Progenitor cell of endocrine pancreas (in vitro differentiated cells): ENCODE results near the gene MICA. TPM values are rescaled to one million over a fixed set of nuclear protein-coding genes. Genes with fewer than 3 reads are reported as not detected.
"Not testable (repeated sequence)": the region's sequence is repeated elsewhere in the genome, so short reads cannot be mapped to it uniquely, and the experiment has no call there.

Source experiments
- DNase-seq: peaks from one replicate; pipeline ENCODE4 v3.0.0; 2021; ENCODE audit warnings: low spot score; ENCODE audit not compliant: unreplicated experiment
- H3K27ac Mint-ChIP-seq: 2 replicates; pipeline ENCODE4 v1.8.0; 2021; ENCODE audit warnings: mild to moderate bottlenecking, moderate library complexity, mixed read lengths
- H3K27me3 Mint-ChIP-seq: 2 replicates; pipeline ENCODE4 v1.8.0; 2021; ENCODE audit warnings: mixed read lengths
- H3K36me3 Mint-ChIP-seq: 2 replicates; pipeline ENCODE4 v1.8.0; 2022; ENCODE audit warnings: mixed read lengths; ENCODE audit not compliant: insufficient read depth
- H3K4me1 Mint-ChIP-seq: 2 replicates; pipeline ENCODE4 v1.8.0; 2021; ENCODE audit warnings: low read depth, mixed read lengths
- H3K4me3 Mint-ChIP-seq: 2 replicates; pipeline ENCODE4 v1.8.0; 2021; ENCODE audit warnings: low read depth, mild to moderate bottlenecking, moderate library complexity, mixed read lengths
- H3K9me3 Mint-ChIP-seq: 2 replicates; pipeline ENCODE4 v1.8.0; 2021; ENCODE audit warnings: low read depth, mixed read lengths
- total RNA-seq: library from RNA; stranded (reverse); gene quantifications from 2 replicates; pipeline ENCODE4 v1.2.1, GENCODE V29; 2021
- TF ChIP-seq, protein P1 (sequence below): fragments of 200-600 bp; sonication (generic); IDR thresholded peaks from one replicate; pipeline ENCODE4 v1.5.0; 2021; ENCODE audit warnings: antibody characterized with exemption, mild to moderate bottlenecking; ENCODE audit not compliant: unreplicated experiment

MICA gene
- total RNA-seq, 1 donor from 2014 or later, result 8.9 TPM

- TF ChIP-seq, protein P1, sequence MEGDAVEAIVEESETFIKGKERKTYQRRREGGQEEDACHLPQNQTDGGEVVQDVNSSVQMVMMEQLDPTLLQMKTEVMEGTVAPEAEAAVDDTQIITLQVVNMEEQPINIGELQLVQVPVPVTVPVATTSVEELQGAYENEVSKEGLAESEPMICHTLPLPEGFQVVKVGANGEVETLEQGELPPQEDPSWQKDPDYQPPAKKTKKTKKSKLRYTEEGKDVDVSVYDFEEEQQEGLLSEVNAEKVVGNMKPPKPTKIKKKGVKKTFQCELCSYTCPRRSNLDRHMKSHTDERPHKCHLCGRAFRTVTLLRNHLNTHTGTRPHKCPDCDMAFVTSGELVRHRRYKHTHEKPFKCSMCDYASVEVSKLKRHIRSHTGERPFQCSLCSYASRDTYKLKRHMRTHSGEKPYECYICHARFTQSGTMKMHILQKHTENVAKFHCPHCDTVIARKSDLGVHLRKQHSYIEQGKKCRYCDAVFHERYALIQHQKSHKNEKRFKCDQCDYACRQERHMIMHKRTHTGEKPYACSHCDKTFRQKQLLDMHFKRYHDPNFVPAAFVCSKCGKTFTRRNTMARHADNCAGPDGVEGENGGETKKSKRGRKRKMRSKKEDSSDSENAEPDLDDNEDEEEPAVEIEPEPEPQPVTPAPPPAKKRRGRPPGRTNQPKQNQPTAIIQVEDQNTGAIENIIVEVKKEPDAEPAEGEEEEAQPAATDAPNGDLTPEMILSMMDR, result peak; percentile 83
- Mint-ChIP-seq H3K27ac (no peak overlapping the region), H3K4me3 (no peak overlapping the region), H3K9me3 (peaks cover 7% of the 10 kb centered on the region), H3K27me3 (peaks cover 48% of the 10 kb centered on the region), H3K36me3 (peaks cover 2% of the 10 kb centered on the region), H3K4me1 (no peaks in the 10 kb centered on the region)
- DNase-seq, result peak; percentile 60
Observed at GRCh38 chr6:31441365-31442267, 38.2 kb downstream of the MICA start.

DNA sequence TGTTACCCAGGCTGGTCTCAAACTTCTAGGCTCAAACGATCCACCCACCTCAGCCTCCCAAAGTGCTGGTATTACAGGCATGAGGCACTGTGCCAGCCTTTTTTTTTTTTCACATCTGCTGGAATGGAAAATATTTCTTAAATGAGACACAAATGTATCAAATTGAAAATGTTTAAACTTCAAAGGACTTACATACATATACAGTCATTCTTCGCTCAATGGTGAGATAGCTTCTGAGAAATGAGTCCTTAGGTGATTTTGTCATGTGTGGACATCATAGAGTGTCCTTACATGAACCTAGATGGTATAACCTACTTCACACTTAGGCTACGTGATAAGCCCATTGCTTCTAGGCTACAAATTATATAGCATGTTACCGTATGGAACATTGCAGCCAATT lies 43.1 kb downstream of the MICA start:
- H3K4me1 Mint-ChIP-seq, result no peaks in the 10 kb centered on the region
- no peak for DNase-seq
- H3K27me3 Mint-ChIP-seq, result peaks cover 41% of the 10 kb centered on the region
- no peaks in the 10 kb centered on the region for H3K36me3 Mint-ChIP-seq
- TF ChIP-seq, protein P1, result no peak
- H3K9me3 Mint-ChIP-seq, result no peaks in the 10 kb centered on the region
- no peak overlapping the region for H3K4me3 Mint-ChIP-seq
- H3K27ac Mint-ChIP-seq, result no peak overlapping the region

DNA sequence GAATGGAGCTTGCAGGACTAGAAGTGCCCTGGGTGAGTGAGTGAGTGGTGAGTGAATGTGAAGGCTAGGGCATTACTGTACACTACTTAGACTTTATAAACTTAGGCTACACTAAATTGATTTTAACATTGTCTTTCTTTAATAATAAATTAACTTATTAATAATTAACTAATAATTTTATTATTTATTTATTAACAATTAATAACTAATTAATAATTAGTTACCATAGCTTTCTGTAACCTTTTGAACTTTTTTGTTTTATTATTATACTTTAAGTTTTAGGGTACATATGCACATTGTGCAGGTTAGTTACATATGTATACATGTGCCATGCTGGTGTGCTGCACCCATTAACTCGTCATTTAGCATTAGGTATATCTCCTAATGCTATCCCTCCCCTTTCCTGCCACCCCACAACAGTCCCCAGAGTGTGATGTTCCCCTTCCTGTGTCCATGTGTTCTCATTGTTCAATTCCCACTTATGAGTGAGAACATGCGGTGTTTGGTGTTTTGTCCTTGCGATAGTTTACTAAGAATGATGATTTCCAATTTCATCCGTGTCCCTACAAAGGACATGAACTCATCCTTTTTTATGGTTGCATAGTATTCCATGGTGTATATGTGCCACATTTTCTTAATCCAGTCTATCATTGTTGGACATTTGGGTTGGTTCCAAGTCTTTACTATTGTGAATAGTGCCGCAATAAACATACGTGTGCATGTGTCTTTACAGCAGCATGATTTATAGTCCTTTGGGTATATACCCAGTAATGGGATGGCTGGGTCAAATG lies 43.8 kb downstream of the MICA start:
- not testable (repeated sequence) for H3K36me3 Mint-ChIP-seq, H3K27ac Mint-ChIP-seq, H3K9me3 Mint-ChIP-seq, H3K4me1 Mint-ChIP-seq, H3K4me3 Mint-ChIP-seq, DNase-seq
- H3K27me3 Mint-ChIP-seq, result peaks cover 40% of the 10 kb centered on the region

GRCh38 chr6:31450751-31451150 lies 47.4 kb downstream of the MICA start:
- Mint-ChIP-seq H3K36me3 (no peaks in the 10 kb centered on the region), H3K4me3 (no peak overlapping the region), H3K27ac (no peak overlapping the region), H3K4me1 (no peaks in the 10 kb centered on the region), H3K27me3 (peaks cover 35% of the 10 kb centered on the region), H3K9me3 (peaks cover 3% of the 10 kb centered on the region)
- TF ChIP-seq, protein P1, result no peak
- DNase-seq, result no peak

DNA sequence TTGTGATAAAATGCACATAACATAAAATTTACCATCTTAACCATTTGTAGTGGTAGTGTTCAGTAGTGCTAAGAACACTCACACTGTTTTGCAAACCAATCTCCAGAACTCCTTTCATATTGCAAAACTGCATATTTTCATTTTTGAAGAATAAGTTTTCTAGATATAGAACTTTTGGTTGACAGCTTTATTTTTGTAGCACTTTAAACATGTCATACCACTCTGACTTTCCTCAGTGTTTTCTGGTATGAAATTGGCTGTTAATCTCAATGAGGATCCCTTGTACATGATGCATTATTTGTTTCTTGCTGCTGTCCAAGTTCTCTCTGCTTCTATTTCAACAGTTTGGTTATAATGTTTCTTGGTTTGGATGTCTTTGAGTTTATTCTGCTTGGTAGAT lies 49.5 kb downstream of the MICA start:
- Mint-ChIP-seq H3K27me3 (peaks cover 35% of the 10 kb centered on the region), H3K27ac (no peak overlapping the region), H3K4me1 (no peaks in the 10 kb centered on the region), H3K4me3 (no peak overlapping the region), H3K36me3 (no peaks in the 10 kb centered on the region), H3K9me3 (peaks cover 3% of the 10 kb centered on the region)
- no peak for DNase-seq
- TF ChIP-seq, protein P1, result no peak
